Stomach (tissue), 19 donors: Measurements from ENCODE around the gene NR5A2. TPM values are rescaled to one million over a fixed set of nuclear protein-coding genes. Genes with fewer than 3 reads are reported as not detected.

Source experiments
- DNase-seq, 2 donors: peaks; one replicate each; pipeline versions ENCODE4 v3.0.0 to v3.0.0-alpha.2; 2013 to 2019
- H3K27ac ChIP-seq, 5 donors: fragments of 200-600 bp in 4 of 5; sonication (generic) in 4 of 5; one replicate each; pipeline ENCODE4 v1.5.1; 2013 to 2019; ENCODE audit warnings: mild to moderate bottlenecking in 1 of 5, moderate library complexity in 1 of 5
- H3K27me3 ChIP-seq, 3 donors: fragments of 200-600 bp; sonication (generic); one replicate each; pipeline ENCODE4 v1.5.1; 2017 to 2019; ENCODE audit warnings: mixed run types in 1 of 3
- H3K36me3 ChIP-seq, 4 donors: fragments of 200-600 bp; sonication (generic); 1 replicate in 3 of 4; 2 replicates in 1 of 4; pipeline ENCODE4 v1.5.1; 2016 to 2019
- H3K4me1 ChIP-seq, 4 donors: fragments of 200-600 bp; sonication (generic); one replicate each; pipeline ENCODE4 v1.5.1; 2016 to 2019
- H3K4me3 ChIP-seq, 4 donors: fragments of 200-600 bp; sonication (generic) in 3 of 4; one replicate each; pipeline ENCODE4 v1.5.1; 2016 to 2019; ENCODE audit warnings: mild to moderate bottlenecking in 1 of 4
- H3K9me3 ChIP-seq, 4 donors: fragments of 200-600 bp; sonication (generic); one replicate each; pipeline ENCODE4 v1.5.1; 2016 to 2019
- CTCF ChIP-seq, 7 experiments: fragments of 450-650 bp in 4 of 7; fragments of 200-600 bp in 3 of 7; sonication (generic) in 3 of 7; IDR thresholded peaks; one replicate each; pipeline ENCODE4 v1.5.1; 2016 to 2019; ENCODE audit warnings: antibody characterized with exemption in 7 of 7, control low read depth in 2 of 7, mild to moderate bottlenecking in 1 of 7
- EP300 ChIP-seq: sonication (generic); formaldehyde crosslinking; IDR thresholded peaks from one replicate; pipeline ENCODE4 v1.6.1; 2017; ENCODE audit warnings: antibody characterized with exemption
- POLR2A ChIP-seq, 4 donors: fragments of 450-650 bp; IDR thresholded peaks; one replicate each; pipeline ENCODE4 v1.6.1; 2016; ENCODE audit warnings: antibody characterized with exemption in 4 of 4, control low read depth in 2 of 4, mild to moderate bottlenecking in 1 of 4, moderate library complexity in 1 of 4
- POLR2AphosphoS5 ChIP-seq, 3 donors: sonication (generic); formaldehyde crosslinking; IDR thresholded peaks; one replicate each; pipeline ENCODE4 v1.6.1; 2016; ENCODE audit warnings: antibody characterized with exemption in 3 of 3
- WGBS, 5 donors: extraction: QIAGEN DNeasy Blood & Tissue Kit in 3 of 5; methylation state at CpG; one replicate each; pipeline versions ENCODE4 v1.1.5 to v1.1.7; 2013 to 2018; 5-methylcytosine and 5-hydroxymethylcytosine counted together
- intact Hi-C: fragments of 100-400 bp; cut with DNase I; formaldehyde crosslinking; loops from one replicate; pipeline ENCODE4 v1.15.1; 2023; ENCODE audit warnings: low total_unique reads
- long read RNA-seq, 10 donors: transcript quantifications; one replicate each; lab custom pipeline, GENCODE V29; 2026
- polyA plus RNA-seq, 3 donors: library from polyadenylated mRNA; stranded (reverse); fragments of 200-250 nt; gene quantifications; one replicate each; pipeline ENCODE4 v1.2.3, GENCODE V29; 2013
- total RNA-seq, 5 donors: library from RNA; depleted of rRNA; stranded (reverse); fragments of >200 nt; gene quantifications; one replicate each; pipeline versions ENCODE4 v1.1.0 to v1.2.3, GENCODE V29; 2014 to 2016
- donor health status: healthy with polysubstance abuse.
- donor health status: Bipolar disorder and iron deficiency.
- donor health status: healthy.

Gene NR5A2
- total RNA-seq (100 to 1,000 TPM in 1 of 5 donors, 10 to 100 TPM in 1, 1 to 10 TPM in 1, under 1 TPM in 1, not detected in 1; 0.45 to 227 (median 6.0) TPM), polyA plus RNA-seq (under 1 TPM; 0.33 to 0.46 (median 0.44) TPM)
- long read RNA-seq, donor 1, full-length matches to known transcripts, result 1 of 1 reads
- long read RNA-seq, donor 1, partial matches to known transcripts, result 0 of 1 reads
- long read RNA-seq, donor 1, other reads (novel, unspliced or antisense), result 0 of 1 reads
- long read RNA-seq, donor 2, full-length matches to known transcripts, result 1 of 1 reads
- long read RNA-seq, donor 2, partial matches to known transcripts, result 0 of 1 reads
- long read RNA-seq, donor 2, other reads (novel, unspliced or antisense), result 0 of 1 reads
- long read RNA-seq, donor 3, result 0 reads
- long read RNA-seq, donor 4, result 0 reads
- long read RNA-seq, donor 5, result 0 reads
- long read RNA-seq, donor 6, result 0 reads
- long read RNA-seq, donor 7, full-length matches to known transcripts, result 2 of 2 reads
- long read RNA-seq, donor 7, partial matches to known transcripts, result 0 of 2 reads
- long read RNA-seq, donor 7, other reads (novel, unspliced or antisense), result 0 of 2 reads
- long read RNA-seq, donor 8, result 0 reads
- long read RNA-seq, donor 9, result 0 reads
- long read RNA-seq, donor 10, result 0 reads

DNA sequence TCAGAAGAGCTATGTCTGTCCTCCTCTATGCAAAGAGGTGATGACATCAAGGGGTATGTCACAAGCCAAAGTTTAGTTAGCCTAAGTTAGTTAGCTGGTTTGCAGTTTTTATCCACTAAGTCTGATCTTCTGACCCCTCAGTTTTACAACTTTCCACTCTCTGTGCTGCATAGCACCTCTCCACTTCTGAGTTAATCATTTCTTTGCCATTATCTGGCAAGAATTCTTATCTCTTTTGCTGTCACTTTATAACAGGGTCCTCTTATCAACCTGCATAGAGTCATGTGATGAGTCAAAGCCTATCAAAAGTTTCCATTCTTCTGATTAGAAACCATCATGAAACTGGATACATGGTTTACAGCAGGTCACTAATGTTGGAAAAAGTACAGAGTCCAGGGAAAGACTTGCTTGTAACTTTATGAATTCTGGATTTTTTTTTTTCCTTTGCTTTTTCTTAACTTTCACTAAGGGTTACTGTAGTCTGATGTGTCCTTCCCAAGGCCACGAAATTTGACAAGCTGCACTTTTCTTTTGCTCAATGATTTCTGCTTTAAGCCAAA, at the start of gene NR5A2:
Gene NR5A2 (plus strand): TSS at position 447 of the 560 bp plus-strand sequence. CDS start 138 bp downstream, outside the sequence.
- 59 to 95% (median 79%) methylated on average over 1 of the region's 1 CpG for WGBS, 5 donors
- Histone ChIP-seq H3K4me1 (peaks cover 8 to 28% (median 17%) of the 10 kb centered on the region in 4 donors), H3K27me3 (peaks cover 4 to 68% (median 5%) of the 10 kb centered on the region in 3 donors), H3K9me3 (no peaks in the 10 kb centered on the region), H3K4me3 (peak within 1 kb of the TSS in 3 of 4 donors; percentile 44 to 60 (median 50)), H3K36me3 (no peaks in the 10 kb centered on the region), H3K27ac (peak within 1 kb of the TSS in 1 of 5 donors; percentile 56)
- intact Hi-C loops, result no loop called here
- peak in 1 of 2 donors; percentile 49 for DNase-seq
- TF ChIP-seq CTCF (IDR thresholded peaks at IDR 0.05) (no peak), POLR2AphosphoS5 (IDR thresholded peaks at IDR 0.05) (no peak), POLR2A (IDR thresholded peaks at IDR 0.05) (no peak), EP300 (no peak)

DNA sequence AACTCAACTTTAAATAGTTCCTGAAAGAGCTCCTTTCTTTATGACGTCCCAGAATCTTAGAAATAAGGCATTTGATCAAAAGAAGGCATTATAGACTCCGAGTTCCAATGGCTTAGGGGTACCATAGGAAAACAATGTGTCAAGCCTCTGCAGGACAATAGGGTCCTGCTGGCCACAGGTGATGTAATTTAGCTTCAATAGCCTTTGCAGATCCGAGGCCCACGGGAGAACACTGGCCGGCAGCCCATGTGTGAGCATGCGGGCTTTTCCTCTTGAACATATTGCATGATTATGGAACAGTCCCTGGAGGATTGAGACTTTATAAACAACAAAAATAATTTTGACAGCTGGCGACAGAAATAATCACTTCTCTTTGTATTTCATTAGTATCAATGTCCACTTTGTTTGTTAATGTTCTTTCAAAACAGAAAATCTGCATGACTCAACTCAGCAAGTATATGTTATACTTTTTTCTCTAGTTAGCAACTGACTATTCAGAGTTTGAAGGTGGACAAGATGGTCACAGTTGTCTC, 49.0 kb upstream of the NR5A2 start:
- H3K27me3 ChIP-seq, result no peaks in the 10 kb centered on the region
- H3K4me1 ChIP-seq, result no peaks in the 10 kb centered on the region
- no peak overlapping the region for H3K27ac ChIP-seq
- H3K4me3 ChIP-seq, result no peak overlapping the region
- no peaks in the 10 kb centered on the region for H3K36me3 ChIP-seq
- intact Hi-C loops, result no loop called here
- TF ChIP-seq CTCF (IDR thresholded peaks at IDR 0.05) (no peak), EP300 (no peak), POLR2A (IDR thresholded peaks at IDR 0.05) (no peak), POLR2AphosphoS5 (IDR thresholded peaks at IDR 0.05) (no peak)
- WGBS, 5 donors, result 44 to 64% (median 59%) methylated on average over 7 of the region's 7 CpGs
- DNase-seq, result no peak
- H3K9me3 ChIP-seq, result no peaks in the 10 kb centered on the region

- H3K36me3 ChIP-seq, result no peaks in the 10 kb centered on the region
- no peaks in the 10 kb centered on the region for H3K27me3 ChIP-seq
- intact Hi-C loops, result no loop called here
- no peaks in the 10 kb centered on the region for H3K9me3 ChIP-seq
- no peak overlapping the region for H3K27ac ChIP-seq
- peak in 1 of 2 donors; percentile 21 for DNase-seq
- 71 to 90% (median 86%) methylated on average over 1 of the region's 1 CpG for WGBS, 5 donors
- H3K4me1 ChIP-seq, result no peaks in the 10 kb centered on the region
- TF ChIP-seq CTCF (IDR thresholded peaks at IDR 0.05) (no peak), POLR2A (IDR thresholded peaks at IDR 0.05) (no peak), EP300 (no peak), POLR2AphosphoS5 (IDR thresholded peaks at IDR 0.05) (no peak)
- H3K4me3 ChIP-seq, result no peak overlapping the region
Measured at GRCh38 chr1:199979071-199979470, 48.4 kb upstream of the NR5A2 start.

DNA sequence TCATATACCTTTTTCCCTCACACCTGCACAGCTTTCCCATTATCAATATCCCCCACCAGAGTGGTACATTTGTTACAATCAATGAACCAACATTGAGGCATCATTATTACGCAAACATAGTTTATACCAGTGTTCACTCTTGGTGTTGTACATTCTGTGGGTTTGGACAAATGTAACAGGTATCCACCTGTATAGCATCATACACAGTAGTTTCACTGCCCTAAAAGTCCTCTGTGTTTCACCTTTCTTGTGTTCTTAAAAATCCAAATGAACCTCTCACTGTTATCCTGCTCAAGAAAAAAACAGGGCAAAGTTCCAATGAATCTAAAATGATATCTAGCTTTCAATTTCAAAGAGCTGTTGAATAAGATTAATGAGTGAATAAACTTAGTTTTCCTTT, 45.9 kb upstream of the NR5A2 start:
- no peak for DNase-seq
- Histone ChIP-seq H3K4me3 (no peak overlapping the region), H3K9me3 (no peaks in the 10 kb centered on the region), H3K36me3 (no peaks in the 10 kb centered on the region), H3K4me1 (no peaks in the 10 kb centered on the region), H3K27me3 (no peaks in the 10 kb centered on the region), H3K27ac (no peak overlapping the region)
- 94 to 98% (median 96%) methylated on average over 1 of the region's 1 CpG for WGBS, 5 donors
- intact Hi-C loops, result no loop called here
- TF ChIP-seq CTCF (IDR thresholded peaks at IDR 0.05) (no peak), POLR2AphosphoS5 (IDR thresholded peaks at IDR 0.05) (no peak), POLR2A (IDR thresholded peaks at IDR 0.05) (no peak), EP300 (no peak)
